Measurements from ENCODE around the gene WWOX.

DNA sequence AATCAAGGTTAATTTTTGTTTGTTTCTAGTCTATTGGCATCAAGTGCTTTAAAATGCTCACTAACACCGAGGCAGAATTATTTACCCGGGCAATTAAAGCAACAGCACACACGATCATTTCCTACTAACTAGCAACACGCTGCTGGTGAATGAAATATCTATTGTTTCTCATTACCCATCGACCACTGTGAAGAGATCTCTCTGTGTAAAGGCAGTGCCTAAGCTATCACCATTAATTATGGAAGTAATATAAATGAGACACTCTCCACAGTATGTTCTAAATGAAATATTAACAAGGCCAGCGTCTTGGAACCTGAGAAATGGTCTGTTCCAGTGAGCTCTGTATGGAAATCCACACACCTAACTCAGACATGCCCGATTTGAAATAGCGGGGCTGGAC lies 1103.5 kb downstream of the WWOX start:
- TF ChIP-seq POLR2A (IDR thresholded peaks at IDR 0.05) = no peak
- TF ChIP-seq, protein P1, sequence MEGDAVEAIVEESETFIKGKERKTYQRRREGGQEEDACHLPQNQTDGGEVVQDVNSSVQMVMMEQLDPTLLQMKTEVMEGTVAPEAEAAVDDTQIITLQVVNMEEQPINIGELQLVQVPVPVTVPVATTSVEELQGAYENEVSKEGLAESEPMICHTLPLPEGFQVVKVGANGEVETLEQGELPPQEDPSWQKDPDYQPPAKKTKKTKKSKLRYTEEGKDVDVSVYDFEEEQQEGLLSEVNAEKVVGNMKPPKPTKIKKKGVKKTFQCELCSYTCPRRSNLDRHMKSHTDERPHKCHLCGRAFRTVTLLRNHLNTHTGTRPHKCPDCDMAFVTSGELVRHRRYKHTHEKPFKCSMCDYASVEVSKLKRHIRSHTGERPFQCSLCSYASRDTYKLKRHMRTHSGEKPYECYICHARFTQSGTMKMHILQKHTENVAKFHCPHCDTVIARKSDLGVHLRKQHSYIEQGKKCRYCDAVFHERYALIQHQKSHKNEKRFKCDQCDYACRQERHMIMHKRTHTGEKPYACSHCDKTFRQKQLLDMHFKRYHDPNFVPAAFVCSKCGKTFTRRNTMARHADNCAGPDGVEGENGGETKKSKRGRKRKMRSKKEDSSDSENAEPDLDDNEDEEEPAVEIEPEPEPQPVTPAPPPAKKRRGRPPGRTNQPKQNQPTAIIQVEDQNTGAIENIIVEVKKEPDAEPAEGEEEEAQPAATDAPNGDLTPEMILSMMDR (IDR thresholded peaks at IDR 0.05) = no peak
